Tibial nerve (tissue), 4 donors: Measurements from ENCODE around the gene MUC16.

ENCODE experiments used
- CTCF ChIP-seq, 5 experiments: fragments of 200-600 bp in 3 of 5; fragments of 450-650 bp in 2 of 5; sonication (generic) in 3 of 5; IDR thresholded peaks; one replicate each; pipeline ENCODE4 v1.5.1; 2016 to 2019; ENCODE audit warnings: antibody characterized with exemption in 5 of 5, mild to moderate bottlenecking in 3 of 5, moderate library complexity in 2 of 5
- EP300 ChIP-seq, 2 donors: sonication (generic); formaldehyde crosslinking; IDR thresholded peaks; one replicate each; pipeline ENCODE4 v1.6.1; 2017; ENCODE audit warnings: antibody characterized with exemption in 2 of 2, mild to moderate bottlenecking in 1 of 2
- POLR2A ChIP-seq, 2 donors: fragments of 450-650 bp; IDR thresholded peaks; one replicate each; pipeline ENCODE4 v1.6.1; 2017; ENCODE audit warnings: antibody characterized with exemption in 2 of 2, mild to moderate bottlenecking in 2 of 2, moderate library complexity in 2 of 2

GRCh38 chr19:9009431-9009830 is 778 bp downstream of the MUC16 start:
- TF ChIP-seq CTCF (IDR thresholded peaks at IDR 0.05) (no peak), EP300 (IDR thresholded peaks at IDR 0.05) (no peak), POLR2A (IDR thresholded peaks at IDR 0.05) (no peak)
